ENCODE data around the gene EAPP. TPM values are rescaled to one million over a fixed set of nuclear protein-coding genes. Genes with fewer than 3 reads are reported as not detected.
"Not testable (repeated sequence)": the region's sequence is repeated elsewhere in the genome, so short reads cannot be mapped to it uniquely, and the experiment has no call there.

The EAPP gene
- total RNA-seq, 1 donor from 2014 or later = 35.4 TPM

GRCh38 chr14:34536951-34537676, 2.4 kb downstream of the EAPP start:
- DNase-seq (ENCODE audit: low read depth) = peak; percentile 78
- no peak for TF ChIP-seq CTCF (IDR thresholded peaks at IDR 0.05; ENCODE audit: insufficient read depth, low read length, poor library complexity, severe bottlenecking)
- H3K27me3 ChIP-seq (ENCODE audit: control insufficient read depth, insufficient read depth, low read length) = no peaks in the 10 kb centered on the region
- H3K4me3 ChIP-seq (ENCODE audit: low read depth, low read length) = no peak overlapping the region
- H3K36me3 ChIP-seq (ENCODE audit: control insufficient read depth, insufficient read depth, low read length) = no peaks in the 10 kb centered on the region

- no peak for TF ChIP-seq CTCF (IDR thresholded peaks at IDR 0.05; ENCODE audit: insufficient read depth, low read length, poor library complexity, severe bottlenecking)
- Histone ChIP-seq H3K4me3 (ENCODE audit: low read depth, low read length) (no peak overlapping the region), H3K27me3 (ENCODE audit: control insufficient read depth, insufficient read depth, low read length) (no peaks in the 10 kb centered on the region), H3K36me3 (ENCODE audit: control insufficient read depth, insufficient read depth, low read length) (no peaks in the 10 kb centered on the region)
- no peak for DNase-seq (ENCODE audit: low read depth)
These were observed 11.9 kb downstream of the EAPP start for GRCh38 chr14:34527591-34527990.

- not testable (repeated sequence) for H3K27me3 ChIP-seq (ENCODE audit: control insufficient read depth, insufficient read depth, low read length); DNase-seq (ENCODE audit: low read depth); H3K36me3 ChIP-seq (ENCODE audit: control insufficient read depth, insufficient read depth, low read length); H3K4me3 ChIP-seq (ENCODE audit: low read depth, low read length)
These were observed 15.3 kb downstream of the EAPP start for GRCh38 chr14:34524216-34524615.

- no peak overlapping the region for H3K4me3 ChIP-seq (ENCODE audit: low read depth, low read length)
- no peaks in the 10 kb centered on the region for H3K27me3 ChIP-seq (ENCODE audit: control insufficient read depth, insufficient read depth, low read length)
- DNase-seq (ENCODE audit: low read depth) = no peak
- no peak for TF ChIP-seq CTCF (IDR thresholded peaks at IDR 0.05; ENCODE audit: insufficient read depth, low read length, poor library complexity, severe bottlenecking)
- no peaks in the 10 kb centered on the region for H3K36me3 ChIP-seq (ENCODE audit: control insufficient read depth, insufficient read depth, low read length)
These were observed 17.0 kb downstream of the EAPP start for GRCh38 chr14:34522496-34522895.

GRCh38 chr14:34521071-34521470, 18.4 kb downstream of the EAPP start:
- not testable (repeated sequence) for H3K27me3 ChIP-seq (ENCODE audit: control insufficient read depth, insufficient read depth, low read length); H3K36me3 ChIP-seq (ENCODE audit: control insufficient read depth, insufficient read depth, low read length); H3K4me3 ChIP-seq (ENCODE audit: low read depth, low read length); DNase-seq (ENCODE audit: low read depth)

- DNase-seq (ENCODE audit: low read depth); H3K4me3 ChIP-seq (ENCODE audit: low read depth, low read length); H3K36me3 ChIP-seq (ENCODE audit: control insufficient read depth, insufficient read depth, low read length); H3K27me3 ChIP-seq (ENCODE audit: control insufficient read depth, insufficient read depth, low read length): not testable (repeated sequence)
These were observed 19.1 kb downstream of the EAPP start for GRCh38 chr14:34520304-34520970.

- no peak for TF ChIP-seq CTCF (IDR thresholded peaks at IDR 0.05; ENCODE audit: insufficient read depth, low read length, poor library complexity, severe bottlenecking)
- no peak for DNase-seq (ENCODE audit: low read depth)
- H3K27me3 ChIP-seq (ENCODE audit: control insufficient read depth, insufficient read depth, low read length) = no peaks in the 10 kb centered on the region
These were observed 31.6 kb downstream of the EAPP start for GRCh38 chr14:34507884-34508283.

More at GRCh38 chr14:34507884-34508283, 31.6 kb downstream of the EAPP start:
- Histone ChIP-seq H3K4me3 (ENCODE audit: low read depth, low read length) (no peak overlapping the region), H3K36me3 (ENCODE audit: control insufficient read depth, insufficient read depth, low read length) (no peaks in the 10 kb centered on the region)
